ENCODE data around the gene ACAD10.
"Not testable (repeated sequence)": the region's sequence is repeated elsewhere in the genome, so short reads cannot be mapped to it uniquely, and the experiment has no call there.

The ACAD10 gene

DNA sequence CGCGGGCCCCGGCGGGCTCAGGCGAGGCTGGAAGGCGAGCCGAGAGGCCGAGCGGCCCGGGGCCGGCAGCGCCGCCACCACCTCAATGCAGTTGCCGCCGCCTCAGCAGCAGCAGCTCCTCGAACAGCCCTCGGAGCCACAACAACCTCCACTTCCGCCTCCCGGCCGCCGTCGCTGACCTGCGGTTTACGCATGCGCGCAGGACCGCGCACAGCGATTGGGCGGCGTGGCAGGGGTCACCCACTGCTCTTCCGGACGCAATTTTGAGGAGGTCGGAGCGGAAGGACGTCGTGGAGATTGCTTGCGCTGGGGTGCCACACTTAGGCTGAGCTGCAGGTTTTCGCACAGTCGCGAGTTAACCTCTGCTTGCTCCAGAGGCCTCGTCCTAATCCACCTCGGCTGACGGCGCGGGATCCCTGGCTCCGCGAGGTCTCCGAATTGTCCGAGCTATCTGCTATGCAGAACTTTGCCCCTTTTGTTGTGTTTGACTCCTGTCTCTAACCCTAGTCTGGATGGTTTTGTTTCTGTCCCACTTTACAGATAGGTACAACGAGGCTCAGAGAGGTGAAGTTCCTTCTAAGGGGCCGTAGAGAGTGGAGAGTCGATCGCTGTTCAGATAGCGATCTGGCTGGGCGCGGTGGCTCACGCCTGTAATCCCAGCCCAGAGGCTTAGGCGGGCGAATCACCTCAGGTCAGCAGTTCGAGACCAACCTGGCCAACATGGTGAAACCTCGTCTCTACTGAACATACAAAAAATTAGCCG lies at the start of gene ACAD10, which contains the start of gene BRAP:
Gene ACAD10, plus strand, starts transcription at position 243 of the 763 bp plus-strand sequence. CDS start 6,657 bp downstream, outside the sequence.
Gene BRAP, minus strand, starts transcription at position 146 of the 763 bp plus-strand sequence. CDS start 164 bp downstream, outside the sequence.
- peak; percentile 80 to 92 for DNase-seq

GRCh38 chr12:111636209-111636945 lies 49.5 kb upstream of the ACAD10 start:
- no peak for DNase-seq

GRCh38 chr12:111638556-111638955 lies 47.3 kb upstream of the ACAD10 start:
- no peak for DNase-seq

DNA sequence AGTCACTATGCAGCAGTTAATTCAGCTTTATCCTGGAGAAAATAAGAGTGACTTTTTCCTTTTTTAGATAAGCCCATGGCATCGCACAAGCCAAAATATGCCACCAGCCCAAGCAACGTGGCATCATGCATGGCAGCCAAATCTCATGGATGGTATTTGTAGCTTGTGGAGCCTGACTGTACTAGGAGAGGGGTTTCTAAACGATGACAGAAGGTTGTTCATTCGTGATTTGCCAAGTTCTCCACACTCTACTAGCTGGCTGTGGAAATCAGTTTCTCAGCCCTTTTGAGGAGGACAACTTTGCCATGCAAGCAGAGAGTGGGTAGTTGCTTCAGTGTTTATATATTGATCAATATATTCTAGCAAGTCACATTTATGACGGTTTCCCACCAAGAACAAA lies 45.3 kb upstream of the ACAD10 start:
- DNase-seq, result no peak

GRCh38 chr12:111642681-111643426 lies 43.0 kb upstream of the ACAD10 start:
- DNase-seq, result no peak

DNA sequence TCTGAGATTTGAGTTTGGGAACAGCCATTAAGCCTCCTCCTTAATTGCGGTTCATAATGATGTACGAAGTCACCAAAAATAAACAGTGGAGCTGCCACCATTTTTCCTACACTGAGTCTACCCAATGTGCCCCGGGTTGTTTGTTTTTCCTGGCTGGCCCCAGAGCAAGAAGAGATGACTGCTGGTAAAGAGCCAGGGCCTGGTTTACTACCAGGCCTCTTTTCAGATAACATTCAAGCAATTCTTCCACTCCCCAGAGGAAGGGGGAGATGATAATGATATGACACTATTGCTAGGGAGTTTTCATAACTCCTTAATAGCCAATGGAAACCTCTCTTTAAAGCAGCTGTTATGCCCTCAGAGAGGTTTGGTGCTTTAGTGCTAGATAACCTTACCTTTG lies 42.4 kb upstream of the ACAD10 start:
- DNase-seq, result no peak

GRCh38 chr12:111645433-111645832 lies 40.4 kb upstream of the ACAD10 start:
- peak in 1 of 2 experiments; percentile 24 for DNase-seq

- no peak for DNase-seq
Measured at GRCh38 chr12:111650912-111651311, 34.9 kb upstream of the ACAD10 start.

- DNase-seq, result not testable (repeated sequence)
Measured at GRCh38 chr12:111652530-111652929, 33.3 kb upstream of the ACAD10 start.

GRCh38 chr12:111653596-111653995 lies 32.3 kb upstream of the ACAD10 start:
- no peak for DNase-seq

- DNase-seq, result no peak
Measured at GRCh38 chr12:111655356-111655755, 30.5 kb upstream of the ACAD10 start.

DNA sequence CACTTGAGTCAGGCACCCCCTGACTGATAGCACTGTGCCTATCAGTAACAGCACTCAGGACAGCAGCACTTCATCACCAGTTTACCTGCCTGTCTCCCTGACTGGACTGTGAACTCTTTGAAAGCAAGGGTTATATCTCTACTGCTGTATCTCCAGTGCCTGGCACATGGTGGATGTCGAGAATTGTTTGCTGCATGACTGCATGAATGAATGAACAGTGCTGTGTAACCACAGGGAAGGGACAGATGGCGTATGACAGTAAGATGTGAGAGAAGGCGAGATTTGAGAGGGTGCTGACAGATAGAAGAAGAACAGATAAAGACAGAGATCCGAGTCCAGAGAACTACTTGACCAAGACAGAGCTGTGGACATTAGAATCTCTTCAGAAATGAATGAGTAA lies 29.8 kb upstream of the ACAD10 start:
- no peak for DNase-seq

GRCh38 chr12:111664499-111664898 lies 21.4 kb upstream of the ACAD10 start:
- no peak for DNase-seq

GRCh38 chr12:111664961-111665865 lies 20.6 kb upstream of the ACAD10 start:
- no peak for DNase-seq

GRCh38 chr12:111672822-111673381 lies 13.0 kb upstream of the ACAD10 start:
- no peak for DNase-seq

GRCh38 chr12:111673503-111673902 lies 12.3 kb upstream of the ACAD10 start:
- peak in 1 of 2 experiments; percentile 14 for DNase-seq

DNA sequence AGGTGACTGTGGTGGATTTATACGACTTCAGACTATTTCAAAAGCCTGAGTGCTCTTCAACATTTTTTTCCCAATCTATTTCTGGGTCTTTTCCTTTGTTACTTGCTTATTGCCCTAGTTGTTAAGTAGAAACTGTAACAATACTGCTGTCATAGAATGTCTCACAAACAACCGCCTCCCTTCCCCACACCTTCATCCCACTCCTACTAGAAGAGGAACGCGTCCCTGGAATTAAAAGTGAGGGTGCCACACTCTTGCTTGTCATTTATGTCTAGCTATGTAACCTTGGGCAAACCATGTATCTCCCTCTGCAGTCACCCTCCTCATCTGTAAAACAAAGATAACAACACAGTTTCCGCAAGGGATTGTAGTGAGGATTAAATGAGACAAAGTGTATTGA lies 8.7 kb upstream of the ACAD10 start:
- no peak for DNase-seq

- DNase-seq, result not testable (repeated sequence)
Measured at GRCh38 chr12:111684485-111685198, 1.2 kb upstream of the ACAD10 start.

GRCh38 chr12:111685322-111685810 lies 487 bp upstream of the ACAD10 start:
- DNase-seq, result no peak

GRCh38 chr12:111686574-111687105 lies 787 bp downstream of the ACAD10 start:
- no peak for DNase-seq

DNA sequence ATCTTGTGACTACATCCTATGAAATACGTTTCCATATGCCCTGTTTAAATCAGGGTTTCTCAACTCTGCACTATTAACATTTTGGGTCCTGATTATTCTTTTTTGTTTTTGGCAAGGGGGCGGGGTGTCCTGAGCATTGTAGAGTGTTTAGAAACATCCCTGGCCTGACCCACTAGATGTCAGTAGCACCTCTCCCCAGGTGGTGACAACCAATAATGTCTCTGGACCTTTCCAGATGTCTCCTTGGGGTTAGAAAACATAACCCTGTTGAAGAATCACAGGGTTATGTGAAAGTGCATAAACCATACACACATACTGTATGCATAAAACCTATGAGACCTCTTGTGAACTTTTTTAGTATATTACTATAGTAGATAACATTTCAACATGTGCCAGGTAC lies 1.4 kb downstream of the ACAD10 start:
- peak in 1 of 2 experiments; percentile 11 for DNase-seq

Measured in SW 1271 (cell line).